ENCODE results near the gene PRKACB.

- TF ChIP-seq CTCF (IDR thresholded peaks at IDR 0.05) (no peak), POLR2A (IDR thresholded peaks at IDR 0.05) (no peak)
Observed at GRCh38 chr1:84268346-84268745, 124.3 kb downstream of the PRKACB start.
